Mucosa of stomach (tissue), 1 donor: ENCODE data around the gene UTRN.

Source experiments
- H3K27me3 ChIP-seq: one replicate; pipeline ENCODE4 v1.7.0; 2013; ENCODE audit warnings: mild to moderate bottlenecking, low read length; ENCODE audit not compliant: control insufficient read depth, insufficient read depth
- H3K36me3 ChIP-seq: one replicate; pipeline ENCODE4 v1.7.0; 2013; ENCODE audit warnings: low read length; ENCODE audit not compliant: control insufficient read depth, insufficient read depth
- H3K4me1 ChIP-seq: one replicate; pipeline ENCODE4 v1.7.0; 2013; ENCODE audit warnings: mild to moderate bottlenecking, low read length; ENCODE audit not compliant: control insufficient read depth, insufficient read depth
- H3K4me3 ChIP-seq: one replicate; pipeline ENCODE4 v1.7.0; 2013; ENCODE audit warnings: low read length
- H3K9ac ChIP-seq: one replicate; pipeline ENCODE4 v1.7.0; 2013; ENCODE audit warnings: mild to moderate bottlenecking, low read length, moderate library complexity
- H3K9me3 ChIP-seq: one replicate; pipeline ENCODE4 v1.7.0; 2013; ENCODE audit warnings: mild to moderate bottlenecking, low read length, moderate library complexity; ENCODE audit not compliant: control insufficient read depth
- donor health status: Pancreatic carcinoma.

The UTRN gene

DNA sequence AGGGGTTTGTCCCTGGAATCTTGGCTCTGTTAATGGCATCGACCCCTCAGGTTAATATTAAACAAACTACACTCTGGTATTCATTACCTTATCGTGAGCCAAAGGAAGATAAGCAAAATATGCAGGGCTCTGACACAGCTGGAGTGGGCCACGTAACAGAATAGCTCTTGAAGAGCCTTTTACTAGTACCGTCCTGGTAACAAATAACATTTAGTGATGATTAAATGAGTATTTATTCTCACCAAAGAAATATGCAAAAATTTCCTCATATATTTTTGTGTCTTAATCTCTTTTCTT, 20.1 kb upstream of the UTRN start:
- H3K9ac ChIP-seq, result no peak overlapping the region
- H3K36me3 ChIP-seq, result no peaks in the 10 kb centered on the region
- H3K9me3 ChIP-seq, result no peaks in the 10 kb centered on the region
- H3K4me1 ChIP-seq, result no peaks in the 10 kb centered on the region
- H3K27me3 ChIP-seq, result no peaks in the 10 kb centered on the region
- H3K4me3 ChIP-seq, result no peak overlapping the region

DNA sequence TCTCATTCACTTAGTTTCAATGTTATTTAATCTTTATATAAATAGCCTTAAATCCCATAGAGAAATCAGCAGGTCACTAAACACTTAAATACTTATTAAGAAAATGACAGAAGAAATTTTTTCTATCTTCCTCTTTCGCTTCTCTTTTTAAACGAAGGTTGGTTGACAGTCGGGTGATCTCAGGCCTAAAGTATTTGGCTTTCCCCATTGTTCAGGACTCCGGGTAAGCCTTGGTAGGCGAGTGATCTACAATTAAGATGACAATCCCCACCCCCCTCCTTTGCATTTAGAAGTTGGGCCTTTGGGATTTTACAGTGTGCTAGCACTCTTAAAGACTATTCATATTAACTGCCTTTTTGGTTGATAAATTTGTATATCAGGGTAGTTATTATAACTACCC, 19.7 kb upstream of the UTRN start:
- Histone ChIP-seq H3K36me3 (no peaks in the 10 kb centered on the region), H3K9me3 (no peaks in the 10 kb centered on the region), H3K27me3 (no peaks in the 10 kb centered on the region), H3K4me1 (no peaks in the 10 kb centered on the region), H3K4me3 (no peak overlapping the region), H3K9ac (no peak overlapping the region)

DNA sequence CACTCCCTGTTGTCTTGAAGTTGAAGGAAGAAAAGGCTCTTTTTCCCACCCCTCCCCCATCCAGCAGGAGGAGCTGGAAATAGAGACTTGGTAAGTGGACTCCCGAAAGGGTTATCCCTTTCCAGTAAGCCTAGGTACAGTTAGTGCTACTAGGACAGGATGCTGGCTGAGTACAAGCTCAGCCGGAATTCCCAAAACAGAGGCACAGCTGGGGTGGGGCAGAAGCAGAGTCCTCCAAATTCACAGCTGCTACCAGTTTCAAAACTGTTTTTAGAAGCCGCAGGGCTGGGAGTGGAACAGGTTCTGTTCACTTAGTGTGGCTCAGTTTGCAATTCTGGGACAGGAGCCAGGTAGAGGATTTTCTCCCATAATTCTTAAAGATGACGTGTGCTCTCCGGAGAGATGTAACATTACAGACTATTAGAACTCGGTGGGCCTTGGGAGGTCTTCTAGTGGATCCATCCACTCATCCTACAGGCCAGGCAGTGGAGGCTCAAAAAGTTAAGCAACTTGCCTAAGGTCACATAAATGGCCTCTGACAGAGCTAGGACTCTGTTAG, 19.0 kb upstream of the UTRN start:
- Histone ChIP-seq H3K9ac (no peak overlapping the region), H3K27me3 (no peaks in the 10 kb centered on the region), H3K9me3 (no peaks in the 10 kb centered on the region), H3K4me1 (no peaks in the 10 kb centered on the region), H3K36me3 (no peaks in the 10 kb centered on the region), H3K4me3 (no peak overlapping the region)

DNA sequence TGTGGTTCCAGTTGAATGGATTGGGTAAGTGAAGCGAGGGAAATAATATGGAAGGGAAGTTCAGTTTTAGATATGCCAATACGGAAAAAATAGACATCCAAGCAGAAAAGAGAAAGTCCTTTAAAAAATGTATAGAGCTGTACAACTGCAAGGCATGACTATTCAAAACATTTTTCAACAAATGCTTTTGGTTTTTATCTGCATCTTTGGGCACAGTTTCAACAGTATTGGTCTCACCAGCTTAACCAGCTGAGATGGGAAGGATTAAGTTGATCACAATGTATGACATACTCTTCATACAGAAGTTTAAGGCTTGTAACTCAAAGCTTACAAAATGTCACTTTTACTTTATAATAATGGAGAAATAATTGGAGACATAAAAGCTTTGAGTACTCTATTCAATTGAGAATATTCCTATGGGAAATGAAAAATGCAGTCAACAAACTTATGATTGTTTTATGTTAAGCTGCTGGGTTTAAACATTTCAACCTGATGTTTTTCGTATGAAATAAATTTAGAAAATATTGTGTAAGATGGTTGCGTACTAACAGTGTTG, 16.3 kb upstream of the UTRN start:
- Histone ChIP-seq H3K9me3 (no peaks in the 10 kb centered on the region), H3K4me1 (no peaks in the 10 kb centered on the region), H3K27me3 (no peaks in the 10 kb centered on the region), H3K9ac (no peak overlapping the region), H3K4me3 (no peak overlapping the region), H3K36me3 (no peaks in the 10 kb centered on the region)

DNA sequence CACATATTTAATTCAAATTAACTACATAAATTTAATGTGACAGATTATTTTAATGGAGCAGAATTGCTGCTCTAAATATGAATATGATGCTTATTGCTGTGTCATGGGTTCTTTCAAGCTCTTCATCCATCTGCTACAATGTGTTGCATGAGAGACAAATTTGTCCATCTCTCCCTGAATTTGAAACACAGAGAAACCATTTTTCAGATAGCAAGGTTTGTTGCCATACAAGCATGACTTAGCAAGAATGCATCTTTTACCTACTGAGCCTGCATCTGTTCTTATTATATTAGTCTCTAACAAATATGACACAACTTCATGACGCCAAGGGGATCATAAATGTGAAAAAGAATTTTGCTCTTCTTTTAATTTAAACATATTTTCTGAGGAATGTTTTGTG, 8.0 kb upstream of the UTRN start:
- no peaks in the 10 kb centered on the region for H3K36me3 ChIP-seq
- H3K4me3 ChIP-seq, result no peak overlapping the region
- no peaks in the 10 kb centered on the region for H3K4me1 ChIP-seq

DNA sequence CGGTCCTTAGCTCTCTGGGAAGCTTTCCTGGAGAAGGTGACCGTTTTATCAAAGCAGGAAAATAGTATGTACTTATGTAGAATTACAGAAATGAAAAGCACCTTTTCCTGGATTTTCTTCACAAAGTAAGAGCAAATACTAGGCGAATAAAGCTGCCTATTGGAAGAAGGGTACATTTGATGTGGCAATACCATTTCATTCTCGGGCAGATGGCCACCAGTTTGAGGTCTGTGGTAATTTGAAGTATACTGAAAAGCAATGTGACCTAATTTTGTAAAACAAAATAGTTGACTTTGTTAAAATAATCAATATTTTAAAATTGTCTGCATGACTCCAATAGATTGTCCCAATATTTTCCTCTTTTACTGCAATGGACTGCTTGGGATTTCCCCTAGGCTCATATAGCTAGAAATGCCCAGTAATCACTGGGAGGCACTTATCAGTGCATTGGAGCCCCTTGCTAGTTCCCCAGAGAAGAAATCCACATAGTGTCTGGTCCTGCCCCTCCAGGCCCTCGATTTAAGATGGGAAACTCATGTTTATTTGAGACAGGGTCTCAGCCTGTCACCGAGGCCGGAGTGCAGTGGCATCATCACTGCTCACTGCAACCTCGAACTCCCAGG, 7.4 kb upstream of the UTRN start:
- no peak overlapping the region for H3K9ac ChIP-seq
- H3K27me3 ChIP-seq, result no peaks in the 10 kb centered on the region
- no peaks in the 10 kb centered on the region for H3K9me3 ChIP-seq

More for the DNA sequence above, 8.0 kb upstream of the UTRN start:
- no peaks in the 10 kb centered on the region for H3K27me3 ChIP-seq
- H3K9me3 ChIP-seq, result no peaks in the 10 kb centered on the region
- no peak overlapping the region for H3K9ac ChIP-seq

DNA sequence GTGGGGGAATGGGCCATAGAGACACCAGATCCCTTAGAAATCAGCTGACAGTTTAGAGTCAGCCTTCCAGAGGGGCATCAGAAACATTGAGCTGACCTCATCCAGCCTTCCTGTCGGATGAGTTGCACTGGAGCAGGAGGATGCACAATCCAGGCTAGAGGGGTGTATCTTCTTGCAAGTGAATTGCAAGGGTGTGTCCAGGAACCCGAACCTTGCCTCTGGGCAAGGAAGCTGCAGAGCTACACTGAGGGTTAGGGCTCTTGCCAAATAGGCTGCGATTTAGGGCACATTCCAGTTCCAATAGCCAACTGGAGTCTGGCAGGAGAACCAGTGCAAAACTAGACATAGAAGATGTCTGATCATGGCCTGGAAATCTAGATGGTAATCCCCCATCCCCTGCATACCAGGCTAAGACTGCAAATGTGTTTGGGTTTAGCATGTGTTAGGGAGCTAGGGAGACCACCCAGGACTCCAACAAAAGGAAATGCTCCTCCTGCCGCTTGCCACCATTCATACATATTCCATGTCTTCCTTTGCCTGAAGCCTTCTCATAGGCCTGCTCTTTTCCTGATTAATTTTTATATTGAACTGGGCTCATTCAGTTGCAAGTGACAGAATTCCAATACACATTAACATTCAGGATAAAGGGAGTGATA, 6.3 kb upstream of the UTRN start:
- Histone ChIP-seq H3K9me3 (no peaks in the 10 kb centered on the region), H3K4me3 (no peak overlapping the region), H3K4me1 (no peaks in the 10 kb centered on the region), H3K9ac (no peak overlapping the region), H3K36me3 (no peaks in the 10 kb centered on the region), H3K27me3 (no peaks in the 10 kb centered on the region)

More for the DNA sequence above, 7.4 kb upstream of the UTRN start:
- H3K4me1 ChIP-seq, result no peaks in the 10 kb centered on the region
- H3K4me3 ChIP-seq, result no peak overlapping the region
- no peaks in the 10 kb centered on the region for H3K36me3 ChIP-seq

DNA sequence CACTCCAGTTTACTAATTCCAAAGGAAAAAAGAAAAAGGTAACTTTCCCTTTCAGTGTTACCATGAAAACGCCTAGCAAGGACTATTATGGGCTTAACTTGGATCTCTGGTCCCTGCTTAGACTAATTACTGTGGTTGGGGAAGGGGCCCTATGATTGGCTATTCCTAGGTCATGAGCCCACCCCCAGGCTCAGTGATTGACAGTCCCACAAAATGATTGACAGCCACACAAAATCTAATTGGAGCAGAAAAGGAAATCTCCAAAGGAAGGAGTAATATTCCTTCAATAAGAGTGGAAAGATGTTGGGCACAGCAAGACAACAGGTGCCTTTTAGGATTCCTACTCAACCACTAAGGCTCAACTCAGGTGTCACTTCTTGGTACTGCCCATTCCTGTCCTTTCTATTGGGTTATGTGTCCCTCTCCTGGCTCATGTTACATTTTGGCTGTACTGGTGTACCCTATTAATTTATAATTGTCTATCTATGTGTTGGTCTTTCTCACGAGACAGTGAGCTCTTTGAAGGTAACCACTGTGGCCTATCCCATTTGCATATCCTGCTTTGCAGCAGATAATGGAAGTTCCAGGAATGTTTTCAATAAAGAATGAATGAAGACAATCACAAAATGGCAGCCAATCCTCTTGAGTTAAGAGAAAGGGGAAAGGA, 5.5 kb upstream of the UTRN start:
- no peak overlapping the region for H3K9ac ChIP-seq
- no peak overlapping the region for H3K4me3 ChIP-seq
- no peaks in the 10 kb centered on the region for H3K36me3 ChIP-seq
- H3K9me3 ChIP-seq, result no peaks in the 10 kb centered on the region
- no peaks in the 10 kb centered on the region for H3K27me3 ChIP-seq
- H3K4me1 ChIP-seq, result no peaks in the 10 kb centered on the region

DNA sequence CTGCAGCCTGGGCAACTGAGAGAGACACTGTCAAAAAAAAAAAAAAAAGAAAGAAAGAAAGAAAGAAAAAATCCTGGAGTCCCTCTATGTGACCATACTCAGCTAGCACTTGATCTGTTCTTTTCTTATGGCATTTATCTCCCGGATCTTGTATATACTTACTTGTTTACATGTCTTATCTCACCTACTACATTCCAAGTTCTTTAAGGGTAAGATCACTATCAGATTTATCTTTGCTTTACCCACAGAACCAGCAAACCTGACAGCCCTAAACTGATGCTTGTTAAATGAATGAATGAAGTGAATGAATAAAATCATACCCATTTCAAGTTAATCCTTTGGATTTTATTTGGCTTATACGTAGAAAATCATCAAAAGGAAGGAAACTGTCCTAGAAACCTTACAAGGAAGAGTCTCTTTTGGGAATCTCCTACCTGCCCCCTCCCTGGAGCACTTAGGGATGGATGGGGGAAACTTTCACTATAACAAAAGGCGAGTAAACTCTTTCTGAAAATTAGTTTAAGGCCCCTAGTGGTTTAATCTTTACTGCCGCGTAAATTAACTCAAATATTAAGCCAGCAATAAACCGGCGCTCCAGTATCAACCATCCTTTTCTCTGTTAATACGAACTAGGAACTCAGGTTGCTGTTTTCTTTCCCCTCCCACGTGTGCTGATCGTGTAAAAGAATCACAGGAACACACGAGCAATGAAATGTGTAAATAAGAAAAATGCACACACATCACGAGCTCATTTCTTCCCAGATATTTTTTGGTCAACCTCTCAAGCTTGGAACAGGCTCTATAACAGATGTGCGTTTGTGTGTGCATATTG, 1.3 kb upstream of the UTRN start:
- Histone ChIP-seq H3K4me1 (no peaks in the 10 kb centered on the region), H3K27me3 (no peaks in the 10 kb centered on the region), H3K9me3 (no peaks in the 10 kb centered on the region), H3K9ac (peak overlapping the region; percentile 84), H3K36me3 (no peaks in the 10 kb centered on the region), H3K4me3 (peak overlapping the region; percentile 39)

DNA sequence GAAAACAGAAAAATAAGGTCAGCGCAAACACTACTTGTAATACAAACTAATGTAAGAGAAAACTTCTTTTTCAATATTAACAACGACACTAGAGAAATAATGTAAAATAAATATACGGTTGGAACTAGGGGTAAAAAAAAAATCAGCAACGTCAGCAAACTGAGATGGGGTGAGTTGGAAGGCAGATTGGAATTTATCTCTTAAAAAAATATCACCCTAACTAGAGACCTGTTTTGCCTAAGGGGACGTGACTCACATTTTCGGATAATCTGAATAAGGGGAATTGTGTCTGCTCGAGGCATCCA, 705 bp upstream of the UTRN start:
- peak overlapping the region; percentile 84 for H3K9ac ChIP-seq
- H3K27me3 ChIP-seq, result no peaks in the 10 kb centered on the region
- no peaks in the 10 kb centered on the region for H3K4me1 ChIP-seq
- no peaks in the 10 kb centered on the region for H3K9me3 ChIP-seq
- H3K36me3 ChIP-seq, result no peaks in the 10 kb centered on the region
- H3K4me3 ChIP-seq, result peak overlapping the region; percentile 39

DNA sequence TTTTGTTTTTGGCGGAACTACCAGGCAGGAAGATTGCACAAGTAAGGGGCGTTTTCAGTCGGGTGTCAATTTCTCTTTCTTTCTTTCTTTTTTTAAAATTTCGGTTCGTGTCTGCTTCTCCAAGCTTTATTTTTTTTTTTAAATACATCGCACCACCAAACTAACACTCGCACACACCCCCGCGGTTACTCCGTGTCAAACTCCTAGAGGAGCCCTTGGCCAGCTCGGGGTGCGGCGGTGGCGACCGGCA, 338 bp downstream of the UTRN start:
- Histone ChIP-seq H3K4me1 (no peaks in the 10 kb centered on the region), H3K9me3 (no peaks in the 10 kb centered on the region), H3K4me3 (peak overlapping the region; percentile 39), H3K27me3 (no peaks in the 10 kb centered on the region), H3K9ac (peak overlapping the region; percentile 84), H3K36me3 (no peaks in the 10 kb centered on the region)
